Duodenal mucosa (tissue), 2 donors: ENCODE measurements around the gene SLC38A4.

ENCODE experiments used
- H3K27ac ChIP-seq: one replicate; pipeline ENCODE4 v1.7.0; 2013; ENCODE audit warnings: low read depth, low read length
- H3K27me3 ChIP-seq, 2 donors: one replicate each; pipeline ENCODE4 v1.7.0; 2013; ENCODE audit warnings: low read length in 2 of 2, control low read depth in 1 of 2; ENCODE audit not compliant: insufficient read depth in 2 of 2, control insufficient read depth in 1 of 2
- H3K36me3 ChIP-seq, 2 donors: one replicate each; pipeline ENCODE4 v1.7.0; 2013; ENCODE audit warnings: low read length in 2 of 2, control low read depth in 1 of 2; ENCODE audit not compliant: insufficient read depth in 2 of 2, control insufficient read depth in 1 of 2
- H3K4me1 ChIP-seq, 2 donors: one replicate each; pipeline ENCODE4 v1.7.0; 2013; ENCODE audit warnings: low read length in 2 of 2, control low read depth in 1 of 2; ENCODE audit not compliant: insufficient read depth in 2 of 2, control insufficient read depth in 1 of 2
- H3K4me3 ChIP-seq, 2 donors: one replicate each; pipeline ENCODE4 v1.7.0; 2013; ENCODE audit warnings: low read length in 2 of 2, low read depth in 1 of 2
- H3K9ac ChIP-seq, 2 donors: one replicate each; pipeline ENCODE4 v1.7.0; 2013; ENCODE audit warnings: low read length in 2 of 2, low read depth in 1 of 2
- H3K9me3 ChIP-seq, 2 donors: one replicate each; pipeline ENCODE4 v1.7.0; 2013; ENCODE audit warnings: low read length in 2 of 2, control low read depth in 1 of 2; ENCODE audit not compliant: control insufficient read depth in 1 of 2

Gene SLC38A4

DNA sequence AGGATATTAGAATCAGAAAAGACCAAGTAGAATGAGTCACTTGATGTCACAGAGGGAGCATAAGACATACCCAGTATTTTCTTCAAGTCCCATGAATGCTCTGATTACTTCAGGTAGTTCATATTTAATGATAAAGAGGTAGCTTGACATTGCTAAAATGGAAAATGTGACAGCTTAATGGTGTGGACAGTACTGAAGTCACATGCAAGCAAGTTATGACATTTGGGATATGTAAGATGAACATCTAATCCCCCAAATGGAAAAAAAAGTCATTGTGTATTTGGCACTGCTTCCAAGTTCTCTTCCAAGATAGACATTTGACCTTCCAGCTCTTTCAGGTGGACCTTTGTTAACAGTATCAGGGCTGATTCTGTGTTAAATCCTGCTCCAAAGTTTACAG, 45.9 kb downstream of the SLC38A4 start:
- Histone ChIP-seq H3K27ac (no peak overlapping the region), H3K9me3 (no peaks in the 10 kb centered on the region), H3K36me3 (no peaks in the 10 kb centered on the region), H3K9ac (no peak overlapping the region), H3K4me1 (no peaks in the 10 kb centered on the region), H3K4me3 (no peak overlapping the region), H3K27me3 (no peaks in the 10 kb centered on the region)

DNA sequence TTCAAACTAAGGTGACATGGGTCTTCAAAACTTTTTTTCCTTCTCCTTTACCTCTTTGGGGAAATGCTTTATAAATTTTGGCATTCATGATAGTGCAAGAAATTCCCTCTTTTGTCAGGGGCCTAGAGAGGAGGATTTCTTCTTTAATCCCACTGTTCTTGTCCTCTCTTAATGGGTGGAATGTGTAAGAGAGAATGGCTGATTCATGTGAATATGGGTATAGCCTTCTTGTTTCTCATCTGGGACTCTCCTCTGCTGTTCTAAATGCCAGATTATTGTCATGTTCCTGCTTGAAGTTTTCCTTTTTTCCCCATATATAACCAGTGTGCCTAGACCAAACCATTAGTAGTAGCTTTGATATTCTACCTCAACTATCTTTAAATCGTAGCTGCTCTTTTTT, 46.7 kb downstream of the SLC38A4 start:
- Histone ChIP-seq H3K27me3 (no peaks in the 10 kb centered on the region), H3K4me1 (no peaks in the 10 kb centered on the region), H3K36me3 (no peaks in the 10 kb centered on the region), H3K9ac (no peak overlapping the region), H3K4me3 (no peak overlapping the region), H3K9me3 (no peaks in the 10 kb centered on the region), H3K27ac (no peak overlapping the region)

DNA sequence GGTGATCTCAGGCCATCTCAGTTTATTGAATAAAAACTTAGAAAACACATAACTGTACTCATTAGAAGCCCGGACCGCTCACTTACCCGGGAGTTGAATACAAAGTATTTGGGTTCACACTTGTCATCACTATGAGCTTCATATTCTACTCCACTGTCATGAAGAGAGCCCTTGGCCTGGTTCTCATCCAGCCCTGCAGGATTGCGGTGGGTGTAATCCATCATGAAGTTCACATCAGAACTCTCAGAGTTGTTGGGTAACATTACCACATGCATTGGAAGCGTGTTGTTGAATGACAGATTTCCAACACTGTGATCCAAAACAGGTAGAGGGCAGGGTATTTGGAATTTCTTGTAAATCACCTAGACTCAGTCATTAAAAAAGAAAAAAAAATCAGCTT, 47.4 kb downstream of the SLC38A4 start:
- no peaks in the 10 kb centered on the region for H3K27me3 ChIP-seq
- H3K27ac ChIP-seq = no peak overlapping the region
- no peak overlapping the region for H3K9ac ChIP-seq
- no peaks in the 10 kb centered on the region for H3K36me3 ChIP-seq
- no peak overlapping the region for H3K4me3 ChIP-seq
- no peaks in the 10 kb centered on the region for H3K9me3 ChIP-seq
- no peaks in the 10 kb centered on the region for H3K4me1 ChIP-seq

DNA sequence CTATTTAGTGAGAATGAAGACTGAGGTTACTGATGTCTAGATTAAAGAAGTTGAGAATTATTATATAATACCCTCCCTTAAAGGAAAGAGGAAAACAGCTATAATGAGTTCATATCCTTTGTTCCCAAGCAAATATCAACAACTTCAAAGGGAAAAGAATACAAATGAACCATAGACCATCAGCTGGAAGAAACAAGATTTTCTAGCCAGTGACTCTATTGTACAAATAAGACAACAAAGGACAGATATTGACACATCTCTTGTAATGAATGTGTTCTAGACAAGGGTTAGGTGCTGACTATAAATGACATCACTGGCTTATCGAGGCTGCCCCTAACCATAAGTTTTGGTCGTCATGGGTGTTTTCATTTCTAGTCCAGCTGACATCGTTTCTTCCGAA, 48.2 kb downstream of the SLC38A4 start:
- no peak overlapping the region for H3K9ac ChIP-seq
- no peaks in the 10 kb centered on the region for H3K9me3 ChIP-seq
- H3K36me3 ChIP-seq = no peaks in the 10 kb centered on the region
- no peaks in the 10 kb centered on the region for H3K27me3 ChIP-seq
- no peak overlapping the region for H3K27ac ChIP-seq
- H3K4me1 ChIP-seq = no peaks in the 10 kb centered on the region
- H3K4me3 ChIP-seq = no peak overlapping the region

DNA sequence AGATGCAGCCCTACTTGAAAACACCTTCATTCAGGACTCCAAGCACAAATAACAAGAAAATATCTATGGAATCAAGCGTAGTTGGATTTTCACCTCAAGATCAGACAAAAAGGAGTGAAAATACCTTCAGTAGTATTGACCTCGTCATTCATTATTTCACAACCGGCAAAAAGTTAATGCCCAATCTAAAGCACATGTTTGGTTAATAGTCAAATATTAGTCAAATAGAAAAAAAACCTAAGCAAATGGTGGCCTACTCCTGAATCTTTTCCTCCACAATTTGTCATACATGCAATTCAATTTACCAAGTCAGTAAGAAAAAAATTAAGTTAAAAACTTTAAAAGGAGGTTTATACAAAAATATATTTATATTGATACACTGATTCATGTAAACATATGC, 50.0 kb downstream of the SLC38A4 start:
- H3K27ac ChIP-seq = no peak overlapping the region
- H3K9ac ChIP-seq = no peak overlapping the region
- no peaks in the 10 kb centered on the region for H3K9me3 ChIP-seq

DNA sequence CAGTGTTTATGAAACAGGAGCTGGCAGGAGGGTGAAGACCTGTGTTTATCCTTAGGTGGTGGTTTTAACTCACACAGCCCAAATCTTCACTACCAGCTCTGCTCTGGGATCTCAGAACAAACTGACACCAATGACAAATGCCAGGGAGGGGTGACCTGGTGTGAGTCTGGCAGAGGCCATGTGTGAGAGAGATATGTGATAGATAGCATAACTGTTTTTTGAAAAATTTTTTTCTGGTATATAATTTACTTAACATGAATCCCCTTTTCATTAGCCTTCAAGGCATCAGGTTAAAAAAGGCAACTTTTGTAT, 51.5 kb downstream of the SLC38A4 start:
- no peak overlapping the region for H3K27ac ChIP-seq

More for the DNA sequence above, 50.0 kb downstream of the SLC38A4 start:
- Histone ChIP-seq H3K4me1 (no peaks in the 10 kb centered on the region), H3K27me3 (no peaks in the 10 kb centered on the region), H3K36me3 (no peaks in the 10 kb centered on the region), H3K4me3 (no peak overlapping the region)

DNA sequence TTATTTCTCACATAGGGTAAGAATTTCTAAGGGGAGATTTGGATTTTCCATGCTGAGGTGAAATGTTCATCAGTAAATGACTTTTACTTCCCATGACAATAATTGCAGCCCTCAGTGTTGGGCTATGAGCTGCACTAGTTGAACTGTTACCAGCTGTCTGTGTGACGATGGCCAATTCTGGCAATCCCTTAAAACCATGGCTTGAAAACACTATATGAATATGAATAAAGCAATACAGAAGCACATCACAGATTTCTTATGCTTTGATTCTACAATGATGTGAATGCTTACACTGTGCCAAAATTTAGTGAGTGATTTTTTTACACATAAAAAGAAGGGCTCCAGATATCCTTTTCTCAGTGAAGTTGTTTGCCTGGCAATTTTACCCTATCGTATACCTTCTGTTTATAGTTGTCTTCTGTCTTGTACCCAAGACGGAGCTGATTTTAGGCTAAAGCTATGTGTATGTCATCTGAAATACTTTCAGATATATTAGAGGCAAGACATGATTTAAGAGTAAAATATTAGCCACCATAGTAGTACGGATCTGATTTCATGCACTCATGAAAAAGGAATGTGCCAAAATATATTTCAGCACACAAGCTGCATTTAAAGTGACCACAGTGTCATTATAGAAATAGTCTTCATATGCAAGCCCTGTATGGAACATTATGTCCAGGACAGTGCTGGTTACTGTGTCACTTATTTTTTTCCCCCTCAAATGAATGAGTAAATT, 52.0 kb downstream of the SLC38A4 start:
- H3K9ac ChIP-seq = no peak overlapping the region
- H3K4me3 ChIP-seq = no peak overlapping the region
- no peaks in the 10 kb centered on the region for H3K27me3 ChIP-seq
- H3K4me1 ChIP-seq = no peaks in the 10 kb centered on the region
- H3K36me3 ChIP-seq = no peaks in the 10 kb centered on the region
- no peak overlapping the region for H3K27ac ChIP-seq
- no peaks in the 10 kb centered on the region for H3K9me3 ChIP-seq

More for the DNA sequence above, 51.5 kb downstream of the SLC38A4 start:
- H3K36me3 ChIP-seq = no peaks in the 10 kb centered on the region
- H3K9me3 ChIP-seq = no peaks in the 10 kb centered on the region
- no peaks in the 10 kb centered on the region for H3K27me3 ChIP-seq
- no peaks in the 10 kb centered on the region for H3K4me1 ChIP-seq
- no peak overlapping the region for H3K9ac ChIP-seq
- no peak overlapping the region for H3K4me3 ChIP-seq

DNA sequence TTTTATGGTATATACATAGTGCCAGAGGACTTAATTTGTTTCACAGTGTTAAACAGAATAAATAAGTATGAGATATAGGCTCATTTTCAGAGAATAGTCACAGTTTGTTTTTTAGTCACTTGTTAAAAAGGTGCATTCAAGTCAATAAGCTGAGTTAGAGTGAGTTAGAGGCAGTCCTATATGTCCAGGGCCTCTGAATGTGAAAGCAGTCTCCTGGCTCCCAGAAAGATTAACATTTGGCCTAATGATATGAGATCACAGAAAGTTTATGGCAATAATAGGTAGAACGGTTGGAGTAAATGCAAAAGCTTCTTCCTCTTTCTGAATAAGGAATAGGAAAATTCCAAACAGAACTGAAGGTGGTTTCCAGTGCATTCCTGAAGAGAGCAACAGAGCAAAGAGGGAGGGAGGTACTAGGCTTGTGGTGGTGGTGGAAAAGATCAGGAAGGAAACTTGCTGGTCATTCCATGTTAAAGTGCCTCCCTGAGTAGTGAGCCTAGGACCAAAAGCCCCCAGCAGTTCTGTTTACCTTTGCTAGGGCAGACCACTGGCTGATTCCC, 54.4 kb downstream of the SLC38A4 start:
- no peak overlapping the region for H3K9ac ChIP-seq
- H3K27ac ChIP-seq = no peak overlapping the region
- H3K36me3 ChIP-seq = no peaks in the 10 kb centered on the region
- H3K4me1 ChIP-seq = no peaks in the 10 kb centered on the region
- no peaks in the 10 kb centered on the region for H3K27me3 ChIP-seq
- H3K9me3 ChIP-seq = no peaks in the 10 kb centered on the region
- H3K4me3 ChIP-seq = no peak overlapping the region

DNA sequence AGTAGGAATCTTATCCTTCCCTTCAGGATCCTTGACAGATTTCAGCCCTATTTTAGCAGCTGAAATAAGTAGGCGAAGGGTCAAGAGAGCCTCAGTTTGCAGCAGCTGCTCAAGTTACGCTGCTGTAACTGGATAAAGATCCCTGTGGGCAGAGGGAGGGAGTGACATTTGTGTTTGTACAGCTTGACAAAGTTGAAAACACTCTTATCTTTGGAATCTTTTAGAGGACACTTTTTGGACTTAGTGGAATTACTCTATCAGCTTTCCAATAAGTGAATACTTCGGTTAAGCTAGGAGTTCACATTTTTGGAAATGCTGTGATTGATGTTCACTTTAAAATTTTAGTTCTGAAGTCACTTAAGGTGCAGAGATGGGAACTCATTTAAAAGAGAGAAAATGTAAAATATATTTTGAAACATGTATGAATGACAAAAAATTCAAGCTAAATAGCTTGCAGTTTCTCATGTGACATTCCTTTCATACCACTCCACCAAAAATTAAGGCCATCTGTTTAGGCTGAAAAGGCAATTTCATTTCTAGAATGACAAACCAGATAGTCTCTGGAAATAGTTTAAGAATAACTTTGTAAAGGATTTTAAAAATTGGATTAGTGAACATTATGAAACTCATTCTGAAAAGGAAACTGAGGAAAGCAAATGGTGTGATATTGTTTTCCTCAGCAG, 55.2 kb downstream of the SLC38A4 start:
- Histone ChIP-seq H3K4me3 (no peak overlapping the region), H3K36me3 (no peaks in the 10 kb centered on the region), H3K4me1 (no peaks in the 10 kb centered on the region), H3K27ac (no peak overlapping the region), H3K9ac (no peak overlapping the region), H3K27me3 (no peaks in the 10 kb centered on the region), H3K9me3 (no peaks in the 10 kb centered on the region)

DNA sequence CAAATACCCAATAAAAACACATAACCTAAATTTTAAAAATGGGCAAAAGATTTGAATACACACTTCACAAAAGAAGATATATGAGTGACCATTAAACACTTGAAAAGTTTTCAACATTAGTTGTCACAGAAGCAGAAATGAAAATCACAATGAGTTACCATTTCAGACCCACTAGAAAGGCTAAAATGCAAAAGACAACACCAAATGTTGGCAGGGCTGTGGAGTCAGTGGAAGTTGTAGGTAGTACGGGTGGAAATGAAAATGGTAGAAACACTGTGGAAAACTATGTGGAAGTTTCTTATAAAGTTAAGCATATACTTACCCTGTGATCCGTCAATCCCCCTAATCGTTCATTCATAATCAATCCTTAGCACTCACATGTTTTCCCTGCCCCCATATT, 61.8 kb downstream of the SLC38A4 start:
- H3K4me3 ChIP-seq = no peak overlapping the region

More for the DNA sequence above, 61.8 kb downstream of the SLC38A4 start:
- Histone ChIP-seq H3K9ac (no peak overlapping the region), H3K36me3 (no peaks in the 10 kb centered on the region), H3K4me1 (no peaks in the 10 kb centered on the region), H3K27me3 (no peaks in the 10 kb centered on the region), H3K9me3 (no peaks in the 10 kb centered on the region), H3K27ac (no peak overlapping the region)
